Measurements from ENCODE around the gene OR56A4. TPM values are rescaled to one million over a fixed set of nuclear protein-coding genes. Genes with fewer than 3 reads are reported as not detected.
A peak's percentile ranks its signal among the peaks of the same experiment; 100 is the strongest.

The OR56A4 gene, protein sequence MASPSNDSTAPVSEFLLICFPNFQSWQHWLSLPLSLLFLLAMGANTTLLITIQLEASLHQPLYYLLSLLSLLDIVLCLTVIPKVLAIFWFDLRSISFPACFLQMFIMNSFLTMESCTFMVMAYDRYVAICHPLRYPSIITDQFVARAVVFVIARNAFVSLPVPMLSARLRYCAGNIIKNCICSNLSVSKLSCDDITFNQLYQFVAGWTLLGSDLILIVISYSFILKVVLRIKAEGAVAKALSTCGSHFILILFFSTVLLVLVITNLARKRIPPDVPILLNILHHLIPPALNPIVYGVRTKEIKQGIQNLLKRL
- total RNA-seq (ENCODE audit: low replicate concordance) = not detected in 2 replicates

DNA sequence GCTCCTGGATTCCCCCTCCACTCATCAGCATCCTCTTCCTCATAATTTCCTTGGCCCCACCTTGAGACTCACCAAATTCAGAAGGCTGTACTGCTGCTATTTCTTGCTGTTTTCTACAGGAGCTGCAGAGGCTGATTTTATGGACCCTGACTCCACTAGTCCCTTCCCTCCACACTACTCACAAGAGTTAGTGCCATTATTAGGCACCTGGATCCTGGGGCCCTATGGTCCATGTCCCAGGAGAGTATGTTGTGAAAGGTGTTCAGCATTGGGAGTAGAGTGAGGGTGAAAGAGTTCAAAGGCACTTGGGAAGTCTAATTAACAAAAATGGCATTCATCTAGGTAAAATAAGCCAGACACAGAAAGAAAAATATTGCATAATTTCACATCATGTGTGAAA lies at the start of gene OR56A4:
TSS of gene OR56A4 (minus strand) at position 101 of the 400 bp plus-strand sequence. CDS start 3,954 bp downstream, outside the sequence.
- TF ChIP-seq, protein P1, sequence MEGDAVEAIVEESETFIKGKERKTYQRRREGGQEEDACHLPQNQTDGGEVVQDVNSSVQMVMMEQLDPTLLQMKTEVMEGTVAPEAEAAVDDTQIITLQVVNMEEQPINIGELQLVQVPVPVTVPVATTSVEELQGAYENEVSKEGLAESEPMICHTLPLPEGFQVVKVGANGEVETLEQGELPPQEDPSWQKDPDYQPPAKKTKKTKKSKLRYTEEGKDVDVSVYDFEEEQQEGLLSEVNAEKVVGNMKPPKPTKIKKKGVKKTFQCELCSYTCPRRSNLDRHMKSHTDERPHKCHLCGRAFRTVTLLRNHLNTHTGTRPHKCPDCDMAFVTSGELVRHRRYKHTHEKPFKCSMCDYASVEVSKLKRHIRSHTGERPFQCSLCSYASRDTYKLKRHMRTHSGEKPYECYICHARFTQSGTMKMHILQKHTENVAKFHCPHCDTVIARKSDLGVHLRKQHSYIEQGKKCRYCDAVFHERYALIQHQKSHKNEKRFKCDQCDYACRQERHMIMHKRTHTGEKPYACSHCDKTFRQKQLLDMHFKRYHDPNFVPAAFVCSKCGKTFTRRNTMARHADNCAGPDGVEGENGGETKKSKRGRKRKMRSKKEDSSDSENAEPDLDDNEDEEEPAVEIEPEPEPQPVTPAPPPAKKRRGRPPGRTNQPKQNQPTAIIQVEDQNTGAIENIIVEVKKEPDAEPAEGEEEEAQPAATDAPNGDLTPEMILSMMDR (IDR thresholded peaks at IDR 0.05; ENCODE audit: insufficient read depth, low read length) = no peak

DNA sequence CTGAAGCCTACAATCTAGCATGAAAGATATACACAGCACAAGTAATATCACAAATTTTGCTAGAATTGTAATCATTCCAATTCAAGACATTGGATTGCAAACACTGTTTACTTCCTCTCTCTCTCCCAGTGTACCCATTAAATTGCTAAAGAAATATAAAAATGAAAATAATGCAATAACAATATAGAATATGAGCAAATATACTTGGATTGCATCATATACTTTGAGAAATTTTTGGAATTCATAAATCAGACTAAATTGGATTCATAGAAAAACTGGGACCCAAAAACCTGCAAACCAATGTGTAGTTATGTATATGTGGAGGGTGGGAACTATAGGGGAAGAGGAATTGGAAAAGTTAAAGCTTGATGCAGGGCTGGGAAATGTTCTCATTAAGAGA lies 48.8 kb upstream of the OR56A4 start:
- TF ChIP-seq, protein P1 (IDR thresholded peaks at IDR 0.05; ENCODE audit: insufficient read depth, low read length) = no peak
- no peak overlapping the region for H3K4me3 ChIP-seq (ENCODE audit: low read depth, low read length)
- no peak for DNase-seq (ENCODE audit: low read depth)

More for the DNA sequence above, at the start of gene OR56A4:
- no peak within 1 kb of the TSS for H3K4me3 ChIP-seq (ENCODE audit: low read depth, low read length)
- DNase-seq (ENCODE audit: low read depth) = no peak

DNA sequence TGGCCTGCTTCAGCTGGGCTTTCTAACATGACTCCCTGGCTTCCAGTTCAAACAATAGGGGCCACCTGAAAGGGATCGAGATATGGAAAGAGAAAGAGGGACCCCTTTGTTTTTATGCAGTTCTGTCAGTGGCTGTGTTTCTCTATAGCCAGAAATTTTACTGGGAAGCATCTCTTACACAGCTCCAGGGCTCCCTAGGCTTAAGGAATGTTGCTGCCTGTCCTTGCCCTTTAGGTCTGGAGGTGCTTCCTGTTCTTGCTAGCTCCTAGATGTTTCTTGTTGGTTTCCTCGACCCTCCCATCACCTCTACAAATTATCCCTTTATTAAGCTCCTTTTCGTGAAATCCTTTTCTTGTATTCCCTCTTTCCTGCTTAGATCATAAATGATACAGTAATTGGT lies 45.6 kb upstream of the OR56A4 start:
- no peak for DNase-seq (ENCODE audit: low read depth)
- TF ChIP-seq, protein P1 (IDR thresholded peaks at IDR 0.05; ENCODE audit: insufficient read depth, low read length) = no peak

DNA sequence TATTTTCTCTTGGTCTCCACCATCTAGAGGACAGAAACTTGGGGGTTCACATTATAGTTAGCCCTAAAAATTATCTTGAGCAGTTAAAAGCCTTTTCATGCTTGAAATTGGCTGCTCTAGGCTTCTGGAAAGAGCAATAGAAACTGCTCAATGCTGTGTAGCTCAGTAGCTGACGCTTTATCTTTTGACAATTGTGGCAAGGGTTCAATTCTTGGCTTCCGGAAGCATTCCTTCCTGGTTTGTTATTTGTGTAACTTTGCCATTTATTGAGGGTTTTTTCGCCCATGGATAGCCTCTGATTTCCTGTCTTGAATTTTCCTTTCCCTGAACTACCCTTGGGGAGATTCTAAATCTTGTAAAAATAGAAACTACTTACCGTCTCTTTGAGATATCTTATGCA lies 34.1 kb upstream of the OR56A4 start:
- peak; percentile 0 for DNase-seq (ENCODE audit: low read depth)
- TF ChIP-seq, protein P1 (IDR thresholded peaks at IDR 0.05; ENCODE audit: insufficient read depth, low read length) = no peak
- no peak overlapping the region for H3K4me3 ChIP-seq (ENCODE audit: low read depth, low read length)

More for the DNA sequence above, 45.6 kb upstream of the OR56A4 start:
- no peak overlapping the region for H3K4me3 ChIP-seq (ENCODE audit: low read depth, low read length)

DNA sequence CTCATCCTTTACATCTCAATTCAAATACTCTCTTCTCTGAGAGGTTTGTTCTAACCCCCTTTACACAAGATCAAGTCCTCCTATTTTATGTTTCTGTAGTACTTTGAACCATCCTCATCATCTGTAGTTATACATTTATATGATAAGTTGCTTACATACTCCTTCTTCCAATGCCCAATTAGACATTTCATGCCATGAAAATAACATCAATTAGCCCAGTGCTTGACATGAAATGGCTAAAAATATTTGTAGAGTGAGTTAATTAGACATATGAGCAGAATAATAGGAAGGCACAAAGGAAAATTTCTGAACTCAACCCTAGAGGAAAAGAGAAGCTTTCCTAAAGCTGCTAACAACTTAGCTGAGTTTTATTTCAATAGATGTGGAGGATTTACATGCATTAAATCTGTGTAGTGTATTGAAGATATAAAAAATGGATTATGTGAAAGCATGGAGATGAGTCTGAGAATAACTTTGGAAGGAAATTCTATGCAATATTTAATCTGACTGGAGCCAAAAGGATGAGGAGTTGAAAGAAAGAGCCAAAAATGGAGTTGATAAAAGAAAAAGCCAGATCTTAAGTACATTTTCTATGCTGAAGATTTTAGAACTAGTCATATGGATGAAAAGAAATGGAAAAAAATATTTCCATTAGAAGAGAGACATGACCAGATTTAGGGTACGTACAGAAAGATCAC lies 24.1 kb upstream of the OR56A4 start, which contains the start of gene OR56A1:
TSS of gene OR56A1 (minus strand) at position 51 of the 698 bp plus-strand sequence. CDS start 3,066 bp downstream, outside the sequence.
- DNase-seq (ENCODE audit: low read depth) = no peak
- TF ChIP-seq, protein P1 (IDR thresholded peaks at IDR 0.05; ENCODE audit: insufficient read depth, low read length) = no peak

DNA sequence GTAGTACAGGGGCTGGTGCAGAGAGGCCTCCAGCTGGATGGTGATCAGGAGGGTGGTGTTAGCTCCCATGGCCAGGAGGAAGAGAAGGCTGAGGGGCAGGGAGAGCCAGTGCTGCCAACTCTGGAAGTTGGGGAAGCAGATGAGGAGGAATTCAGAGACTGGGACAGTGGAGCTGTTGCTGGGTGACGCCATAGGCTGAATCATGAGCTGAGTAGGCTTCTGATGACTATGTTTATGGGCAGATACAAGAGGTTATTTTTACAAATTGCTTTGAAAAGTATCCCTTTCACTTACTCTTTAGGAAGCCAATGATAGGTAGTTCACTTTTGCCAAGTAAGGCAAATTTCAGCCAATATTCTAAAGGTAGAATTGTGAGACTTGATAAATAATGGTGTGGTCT lies 20.8 kb upstream of the OR56A4 start:
- H3K4me3 ChIP-seq (ENCODE audit: low read depth, low read length) = no peak overlapping the region
- DNase-seq (ENCODE audit: low read depth) = peak; percentile 2
- TF ChIP-seq, protein P1 (IDR thresholded peaks at IDR 0.05; ENCODE audit: insufficient read depth, low read length) = no peak

More for the DNA sequence above, 24.1 kb upstream of the OR56A4 start, which contains the start of gene OR56A1:
- no peak within 1 kb of the TSS for H3K4me3 ChIP-seq (ENCODE audit: low read depth, low read length)
